Measurements from ENCODE around the gene NT5C1B. TPM values are rescaled to one million over a fixed set of nuclear protein-coding genes. Genes with fewer than 3 reads are reported as not detected.

Gene NT5C1B
- total RNA-seq, 2 experiments from 2014 or later = not detected

GRCh38 chr2:18612133-18612532 is 22.8 kb upstream of the NT5C1B start:
- ChIA-PET CTCF (no interaction called here), POLR2A (no interaction called here)
- Mint-ChIP-seq H3K9me3 (peaks cover 4% of the 10 kb centered on the region), H3K27me3 (no peaks in the 10 kb centered on the region), H3K27ac (no peak overlapping the region), H3K4me1 (ENCODE audit: low read depth) (no peaks in the 10 kb centered on the region), H3K4me3 (no peak overlapping the region), H3K36me3 (peaks cover 8% of the 10 kb centered on the region)
- intact Hi-C loops (cut with micrococcal nuclease) = no loop called here
- DNase-seq = no peak

- Mint-ChIP-seq H3K27ac (no peak overlapping the region), H3K4me3 (no peak overlapping the region), H3K36me3 (peaks cover 8% of the 10 kb centered on the region), H3K9me3 (peaks cover 4% of the 10 kb centered on the region), H3K4me1 (ENCODE audit: low read depth) (no peaks in the 10 kb centered on the region), H3K27me3 (no peaks in the 10 kb centered on the region)
- intact Hi-C loops (cut with micrococcal nuclease) = no loop called here
- ChIA-PET POLR2A (no interaction called here), CTCF (no interaction called here)
- no peak for DNase-seq
Observed at GRCh38 chr2:18611604-18612003, 22.2 kb upstream of the NT5C1B start.

- Mint-ChIP-seq H3K27ac (no peak overlapping the region), H3K27me3 (no peaks in the 10 kb centered on the region), H3K4me3 (no peak overlapping the region), H3K36me3 (peaks cover 8% of the 10 kb centered on the region), H3K4me1 (ENCODE audit: low read depth) (no peaks in the 10 kb centered on the region), H3K9me3 (peaks cover 4% of the 10 kb centered on the region)
- intact Hi-C loops (cut with micrococcal nuclease) = no loop called here
- no peak for DNase-seq
- ChIA-PET POLR2A (no interaction called here), CTCF (no interaction called here)
Observed at GRCh38 chr2:18611184-18611583, 21.8 kb upstream of the NT5C1B start.

- peaks cover 4% of the 10 kb centered on the region for H3K9me3 Mint-ChIP-seq
- POLR2A ChIA-PET = no interaction called here
- no peak overlapping the region for H3K27ac Mint-ChIP-seq
- no peak overlapping the region for H3K4me3 Mint-ChIP-seq
- H3K27me3 Mint-ChIP-seq = no peaks in the 10 kb centered on the region
- no peaks in the 10 kb centered on the region for H3K4me1 Mint-ChIP-seq (ENCODE audit: low read depth)
- no peak for DNase-seq
- H3K36me3 Mint-ChIP-seq = peaks cover 9% of the 10 kb centered on the region
- intact Hi-C loops (cut with micrococcal nuclease) = no loop called here
- CTCF ChIA-PET = no interaction called here
Observed at GRCh38 chr2:18610651-18611050, 21.3 kb upstream of the NT5C1B start.

- Mint-ChIP-seq H3K4me1 (ENCODE audit: low read depth) (no peaks in the 10 kb centered on the region), H3K27me3 (no peaks in the 10 kb centered on the region), H3K9me3 (no peaks in the 10 kb centered on the region), H3K4me3 (no peak overlapping the region), H3K36me3 (peaks cover 6% of the 10 kb centered on the region), H3K27ac (no peak overlapping the region)
- intact Hi-C loops (cut with micrococcal nuclease) = no loop called here
- no peak for DNase-seq
- POLR2A ChIA-PET = no interaction called here
- CTCF ChIA-PET = interaction anchor here (1.1 kb wide), 1 partner anchor 89 kb away, joined by 4 read pairs; no protein-coding TSS in a partner anchor
Observed at GRCh38 chr2:18610090-18610489, 20.7 kb upstream of the NT5C1B start.

- CTCF ChIA-PET = no interaction called here
- DNase-seq = no peak
Observed at GRCh38 chr2:18605115-18605514, 15.7 kb upstream of the NT5C1B start.

GRCh38 chr2:18604531-18604885 is 15.1 kb upstream of the NT5C1B start:
- no peaks in the 10 kb centered on the region for H3K9me3 Mint-ChIP-seq
- intact Hi-C loops (cut with micrococcal nuclease) = no loop called here
- no peaks in the 10 kb centered on the region for H3K4me1 Mint-ChIP-seq (ENCODE audit: low read depth)
- no peak for DNase-seq
- H3K36me3 Mint-ChIP-seq = peaks cover 3% of the 10 kb centered on the region
- ChIA-PET CTCF (no interaction called here), POLR2A (no interaction called here)
- H3K27me3 Mint-ChIP-seq = no peaks in the 10 kb centered on the region
- no peak overlapping the region for H3K4me3 Mint-ChIP-seq
- H3K27ac Mint-ChIP-seq = no peak overlapping the region

More at GRCh38 chr2:18605115-18605514, 15.7 kb upstream of the NT5C1B start:
- Mint-ChIP-seq H3K27me3 (no peaks in the 10 kb centered on the region), H3K27ac (no peak overlapping the region), H3K4me3 (no peak overlapping the region), H3K36me3 (peaks cover 3% of the 10 kb centered on the region), H3K9me3 (no peaks in the 10 kb centered on the region), H3K4me1 (ENCODE audit: low read depth) (no peaks in the 10 kb centered on the region)
- intact Hi-C loops (cut with micrococcal nuclease) = no loop called here
- POLR2A ChIA-PET = no interaction called here

GRCh38 chr2:18603854-18604530 is 14.6 kb upstream of the NT5C1B start:
- no peaks in the 10 kb centered on the region for H3K4me1 Mint-ChIP-seq (ENCODE audit: low read depth)
- intact Hi-C loops (cut with micrococcal nuclease) = no loop called here
- POLR2A ChIA-PET = no interaction called here
- no peak overlapping the region for H3K4me3 Mint-ChIP-seq
- CTCF ChIA-PET = no interaction called here
- H3K27me3 Mint-ChIP-seq = no peaks in the 10 kb centered on the region
- H3K9me3 Mint-ChIP-seq = no peaks in the 10 kb centered on the region
- H3K36me3 Mint-ChIP-seq = peaks cover 3% of the 10 kb centered on the region
- H3K27ac Mint-ChIP-seq = no peak overlapping the region
- no peak for DNase-seq

GRCh38 chr2:18602298-18602697 is 12.9 kb upstream of the NT5C1B start:
- no peaks in the 10 kb centered on the region for H3K27me3 Mint-ChIP-seq
- DNase-seq = no peak
- ChIA-PET CTCF (no interaction called here), POLR2A (no interaction called here)
- no peaks in the 10 kb centered on the region for H3K9me3 Mint-ChIP-seq
- H3K4me3 Mint-ChIP-seq = no peak overlapping the region
- no peaks in the 10 kb centered on the region for H3K4me1 Mint-ChIP-seq (ENCODE audit: low read depth)
- no peak overlapping the region for H3K27ac Mint-ChIP-seq
- intact Hi-C loops (cut with micrococcal nuclease) = no loop called here
- peaks cover 3% of the 10 kb centered on the region for H3K36me3 Mint-ChIP-seq

- no peaks in the 10 kb centered on the region for H3K27me3 Mint-ChIP-seq
- H3K4me3 Mint-ChIP-seq = no peak overlapping the region
- H3K36me3 Mint-ChIP-seq = peaks cover 7% of the 10 kb centered on the region
- intact Hi-C loops (cut with micrococcal nuclease) = no loop called here
- H3K9me3 Mint-ChIP-seq = peaks cover 6% of the 10 kb centered on the region
- H3K4me1 Mint-ChIP-seq (ENCODE audit: low read depth) = no peaks in the 10 kb centered on the region
- DNase-seq = no peak
- ChIA-PET CTCF (no interaction called here), POLR2A (no interaction called here)
- H3K27ac Mint-ChIP-seq = no peak overlapping the region
Observed at GRCh38 chr2:18600255-18600613, 10.9 kb upstream of the NT5C1B start.

GRCh38 chr2:18599509-18600254 is 10.3 kb upstream of the NT5C1B start:
- no peaks in the 10 kb centered on the region for H3K27me3 Mint-ChIP-seq
- POLR2A ChIA-PET = no interaction called here
- H3K9me3 Mint-ChIP-seq = peaks cover 6% of the 10 kb centered on the region
- peaks cover 10% of the 10 kb centered on the region for H3K36me3 Mint-ChIP-seq
- H3K4me1 Mint-ChIP-seq (ENCODE audit: low read depth) = no peaks in the 10 kb centered on the region
- no peak overlapping the region for H3K4me3 Mint-ChIP-seq
- intact Hi-C loops (cut with micrococcal nuclease) = no loop called here
- CTCF ChIA-PET = no interaction called here
- no peak overlapping the region for H3K27ac Mint-ChIP-seq
- no peak for DNase-seq

- no peak overlapping the region for H3K4me3 Mint-ChIP-seq
- intact Hi-C loops (cut with micrococcal nuclease) = no loop called here
- peaks cover 11% of the 10 kb centered on the region for H3K36me3 Mint-ChIP-seq
- no peak overlapping the region for H3K27ac Mint-ChIP-seq
- H3K27me3 Mint-ChIP-seq = no peaks in the 10 kb centered on the region
- POLR2A ChIA-PET = no interaction called here
- CTCF ChIA-PET = no interaction called here
- H3K4me1 Mint-ChIP-seq (ENCODE audit: low read depth) = no peaks in the 10 kb centered on the region
- no peak for DNase-seq
- peaks cover 6% of the 10 kb centered on the region for H3K9me3 Mint-ChIP-seq
Observed at GRCh38 chr2:18598848-18599484, 9.6 kb upstream of the NT5C1B start.

- no peak overlapping the region for H3K27ac Mint-ChIP-seq
- H3K4me3 Mint-ChIP-seq = no peak overlapping the region
- H3K27me3 Mint-ChIP-seq = no peaks in the 10 kb centered on the region
- peaks cover 14% of the 10 kb centered on the region for H3K36me3 Mint-ChIP-seq
- ChIA-PET CTCF (no interaction called here), POLR2A (no interaction called here)
- peaks cover 6% of the 10 kb centered on the region for H3K9me3 Mint-ChIP-seq
- DNase-seq = no peak
- H3K4me1 Mint-ChIP-seq (ENCODE audit: low read depth) = no peaks in the 10 kb centered on the region
- intact Hi-C loops (cut with micrococcal nuclease) = no loop called here
Observed at GRCh38 chr2:18597618-18598017, 8.2 kb upstream of the NT5C1B start.
